ENCODE results near the gene CD52. TPM values are rescaled to one million over a fixed set of nuclear protein-coding genes. Genes with fewer than 3 reads are reported as not detected.

The CD52 gene
- total and polyA plus RNA-seq, 2 of the 13 experiments (the other 11 are each of a cell fraction or from before 2014, with no cell fraction given), result 0.32 TPM; not detected in 1

GRCh38 chr1:26351590-26352337 is 34.0 kb downstream of the CD52 start (continued):
- no peak for TF ChIP-seq CBX2 (IDR thresholded peaks at IDR 0.05; ENCODE audit: low read depth, low read length)
- TF ChIP-seq CBX2 (CRISPR knock-in tag; IDR thresholded peaks at IDR 0.05; ENCODE audit: low read depth), result no peak
- TF ChIP-seq DZIP1 (CRISPR knock-in tag; IDR thresholded peaks at IDR 0.05), result no peak
- peak; percentile 53; the same call in 1 of the 2 replicates for TF ChIP-seq CREM (IDR thresholded peaks at IDR 0.05)
- TF ChIP-seq CREM (CRISPR knock-in tag; IDR thresholded peaks at IDR 0.05), result no peak
- TF ChIP-seq ZNF512 (CRISPR knock-in tag; IDR thresholded peaks at IDR 0.05), result no peak
- no peak for TF ChIP-seq E2F5 (CRISPR knock-in tag; conservative IDR thresholded peaks at IDR 0.05)
- TF ChIP-seq DDIT3 (CRISPR knock-in tag; IDR thresholded peaks at IDR 0.05), result no peak
- no peak for TF ChIP-seq ZNF747 (CRISPR knock-in tag; IDR thresholded peaks at IDR 0.05; ENCODE audit: borderline replicate concordance)
- TF ChIP-seq CREBL2 (CRISPR knock-in tag; IDR thresholded peaks at IDR 0.05; ENCODE audit: borderline replicate concordance), result no peak
- no peak for TF ChIP-seq WIZ (CRISPR knock-in tag; IDR thresholded peaks at IDR 0.05)
- TF ChIP-seq ZNF124 (CRISPR knock-in tag; IDR thresholded peaks at IDR 0.05), result no peak
- TF ChIP-seq STAT5B (CRISPR knock-in tag; IDR thresholded peaks at IDR 0.05), result no peak
- TF ChIP-seq TFDP2 (CRISPR knock-in tag; IDR thresholded peaks at IDR 0.05), result no peak; the same call in 1 of the 2 replicates
- TF ChIP-seq ZNF746 (CRISPR knock-in tag; IDR thresholded peaks at IDR 0.05), result no peak
- no peak; the same call in 1 of the 2 replicates for TF ChIP-seq GMEB1 (CRISPR knock-in tag; IDR thresholded peaks at IDR 0.05; ENCODE audit: borderline replicate concordance)
- no peak for TF ChIP-seq ZNF30 (CRISPR knock-in tag; IDR thresholded peaks at IDR 0.05)
- TF ChIP-seq ZNF34 (CRISPR knock-in tag; IDR thresholded peaks at IDR 0.05; ENCODE audit: borderline replicate concordance), result no peak
- TF ChIP-seq GMEB2 (CRISPR knock-in tag; IDR thresholded peaks at IDR 0.05; ENCODE audit: low read depth), result no peak

All from HepG2 (cell line).